Spinal cord (tissue), 10 donors: ENCODE results near the gene SCYGR6. TPM values are rescaled to one million over a fixed set of nuclear protein-coding genes. Genes with fewer than 3 reads are reported as not detected.

Experiments
- DNase-seq, 6 donors: peaks; one replicate each; pipeline versions ENCODE4 v3.0.0 to v3.0.0-alpha.2; 2013 to 2015; ENCODE audit warnings: low spot score in 6 of 6, low read depth in 4 of 6
- H3K27ac ChIP-seq: one replicate; pipeline ENCODE4 v1.5.1; 2013; ENCODE audit warnings: low read depth, low read length, control low read depth
- H3K27me3 ChIP-seq: one replicate; pipeline ENCODE4 v1.6.1; 2013; ENCODE audit warnings: low read length; ENCODE audit not compliant: control insufficient read depth, insufficient read depth
- H3K36me3 ChIP-seq: one replicate; pipeline ENCODE4 v1.6.1; 2013; ENCODE audit warnings: low read length; ENCODE audit not compliant: control insufficient read depth, insufficient read depth
- H3K4me1 ChIP-seq: one replicate; pipeline ENCODE4 v1.6.1; 2013; ENCODE audit warnings: low read length; ENCODE audit not compliant: control insufficient read depth, insufficient read depth
- H3K4me3 ChIP-seq: one replicate; pipeline ENCODE4 v1.5.1; 2013; ENCODE audit warnings: low read depth, low read length, control low read depth
- H3K9me3 ChIP-seq: one replicate; pipeline ENCODE4 v1.6.1; 2013; ENCODE audit warnings: low read length; ENCODE audit not compliant: control insufficient read depth, insufficient read depth
- WGBS: methylation state at CpG from one replicate; pipeline ENCODE4 v1.1.5; 2013; ENCODE audit warnings: missing lambda C conversion rate; ENCODE audit not compliant: insufficient coverage; 5-methylcytosine and 5-hydroxymethylcytosine counted together
- polyA plus RNA-seq, 2 donors: library from polyadenylated mRNA; unstranded; fragments of 120-200 nt; gene quantifications; one replicate each; pipeline ENCODE4 v1.2.1, GENCODE V29; 2013; ENCODE audit not compliant: insufficient read length in 2 of 2
- total RNA-seq, 2 donors: library from RNA; depleted of rRNA in 1 of 2; stranded (reverse); fragments of 120-200 nt in 1 of 2; fragments of >200 nt in 1 of 2; gene quantifications; one replicate each; pipeline versions ENCODE4 v1.2.3 to v1.2.4, GENCODE V29; 2013 to 2014
- donor health status: healthy.

Gene SCYGR6
- total and polyA plus RNA-seq, 4 donors = not detected

DNA sequence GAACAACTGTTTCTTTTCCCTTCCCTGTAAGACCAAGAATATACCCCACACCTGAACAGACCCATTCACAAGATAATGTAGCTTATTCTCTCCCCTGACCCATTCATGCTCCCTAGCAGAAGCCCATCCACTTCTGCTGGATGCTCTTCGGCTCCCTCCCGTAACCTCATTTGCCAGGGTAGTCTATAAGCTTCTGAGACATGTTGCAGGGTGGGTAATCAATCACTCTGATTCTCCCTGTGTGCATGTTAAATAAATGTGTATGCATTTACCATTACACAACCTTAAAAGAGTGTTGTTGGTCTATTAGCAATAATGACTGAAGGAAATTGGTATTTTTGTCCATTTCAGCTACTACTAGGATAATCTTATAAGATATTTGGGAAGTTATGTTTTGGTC, 8.1 kb downstream of the SCYGR6 start:
- no peak for DNase-seq
- Histone ChIP-seq H3K4me3 (no peak overlapping the region), H3K27me3 (no peaks in the 10 kb centered on the region), H3K27ac (no peak overlapping the region), H3K4me1 (peaks cover 18% of the 10 kb centered on the region), H3K9me3 (no peaks in the 10 kb centered on the region), H3K36me3 (no peaks in the 10 kb centered on the region)
- no CpG with 5 or more reads among the region's 2 CpGs for WGBS

- no peaks in the 10 kb centered on the region for H3K36me3 ChIP-seq
- H3K4me1 ChIP-seq = peaks cover 14% of the 10 kb centered on the region
- H3K4me3 ChIP-seq = no peak overlapping the region
- WGBS = no CpG with 5 or more reads among the region's 1 CpG
- no peak overlapping the region for H3K27ac ChIP-seq
- no peaks in the 10 kb centered on the region for H3K27me3 ChIP-seq
- no peak for DNase-seq
- H3K9me3 ChIP-seq = no peaks in the 10 kb centered on the region
Measured at GRCh38 chr2:227713291-227713690, 11.3 kb downstream of the SCYGR6 start.

- Histone ChIP-seq H3K36me3 (no peaks in the 10 kb centered on the region), H3K4me3 (no peak overlapping the region), H3K27me3 (no peaks in the 10 kb centered on the region), H3K27ac (no peak overlapping the region), H3K9me3 (no peaks in the 10 kb centered on the region), H3K4me1 (no peaks in the 10 kb centered on the region)
- no peak for DNase-seq
- WGBS = 96% methylated on average over 5 of the region's 7 CpGs
Measured at GRCh38 chr2:227710986-227711385, 13.6 kb downstream of the SCYGR6 start.

DNA sequence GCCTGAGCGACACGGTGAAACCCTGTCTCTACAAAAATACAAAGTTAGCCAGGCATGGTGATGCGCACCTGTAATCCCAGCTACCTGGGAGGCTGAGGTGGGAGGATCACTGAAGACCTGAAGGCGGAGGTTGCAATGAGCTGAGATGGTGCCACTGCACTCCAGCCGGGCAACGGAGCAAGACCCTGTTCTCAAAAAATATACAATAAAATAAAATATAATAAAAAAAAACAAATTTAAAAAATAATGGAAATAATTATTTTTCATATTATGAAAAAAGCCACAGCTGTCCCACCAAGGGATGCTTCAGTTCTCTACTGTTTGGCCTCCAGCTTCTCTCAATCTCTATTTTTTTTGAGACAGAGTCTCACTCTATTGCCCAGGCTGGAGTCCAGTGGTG, 17.2 kb downstream of the SCYGR6 start:
- no peak for DNase-seq
- no peaks in the 10 kb centered on the region for H3K4me1 ChIP-seq
- no peaks in the 10 kb centered on the region for H3K9me3 ChIP-seq
- no peak overlapping the region for H3K4me3 ChIP-seq
- no peak overlapping the region for H3K27ac ChIP-seq
- 100% methylated on average over 3 of the region's 6 CpGs for WGBS
- H3K27me3 ChIP-seq = no peaks in the 10 kb centered on the region
- H3K36me3 ChIP-seq = no peaks in the 10 kb centered on the region

DNA sequence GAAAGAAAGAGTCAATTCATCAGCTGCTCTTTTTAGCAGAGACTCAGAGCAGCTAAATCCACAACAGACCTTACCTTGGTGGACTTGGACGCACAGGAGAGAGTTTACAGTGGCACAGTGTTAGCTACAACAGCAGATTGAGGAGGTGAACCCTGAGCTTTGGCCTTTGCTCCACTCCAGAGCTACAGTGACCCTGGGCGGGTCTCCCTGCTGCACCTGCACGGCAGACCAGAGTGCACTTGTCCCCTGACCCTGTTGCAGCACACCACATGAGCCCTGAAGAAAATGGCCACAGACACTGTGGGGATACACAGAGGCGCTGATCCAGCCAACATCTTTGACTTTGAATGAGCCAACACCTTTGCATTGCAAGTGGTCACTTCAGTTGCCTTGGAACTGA, 17.7 kb downstream of the SCYGR6 start:
- no peak for DNase-seq
- Histone ChIP-seq H3K27me3 (no peaks in the 10 kb centered on the region), H3K9me3 (no peaks in the 10 kb centered on the region), H3K27ac (no peak overlapping the region), H3K36me3 (no peaks in the 10 kb centered on the region), H3K4me1 (no peaks in the 10 kb centered on the region), H3K4me3 (no peak overlapping the region)
- WGBS = 98% methylated on average over 4 of the region's 4 CpGs

GRCh38 chr2:227703961-227704360, 20.6 kb downstream of the SCYGR6 start:
- no peaks in the 10 kb centered on the region for H3K27me3 ChIP-seq
- H3K4me1 ChIP-seq = no peaks in the 10 kb centered on the region
- no peak for DNase-seq
- peaks cover 3% of the 10 kb centered on the region for H3K36me3 ChIP-seq
- 100% methylated on average over 1 of the region's 3 CpGs for WGBS
- no peak overlapping the region for H3K27ac ChIP-seq
- no peaks in the 10 kb centered on the region for H3K9me3 ChIP-seq
- H3K4me3 ChIP-seq = no peak overlapping the region

DNA sequence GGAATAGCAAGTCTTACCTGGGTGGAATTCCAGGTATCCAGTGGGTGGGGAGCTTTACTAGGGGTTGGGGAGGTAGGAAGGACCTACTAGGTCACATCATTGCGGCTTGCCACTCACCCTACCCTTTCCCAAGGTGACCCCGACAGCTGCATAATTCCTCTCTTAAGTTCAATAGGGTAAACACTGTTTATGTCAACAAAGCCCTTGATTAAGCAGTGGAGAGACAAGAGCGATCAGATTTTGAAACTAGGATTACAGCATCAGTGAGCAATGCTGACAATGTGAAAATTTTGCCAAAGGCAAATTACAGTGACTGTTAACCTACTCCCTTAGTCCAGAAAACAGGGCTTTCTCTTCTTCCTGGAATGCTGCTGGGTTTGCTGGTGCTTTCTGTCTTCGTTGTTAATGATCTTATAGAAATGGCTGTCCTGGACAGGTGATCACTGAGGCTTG, 21.3 kb downstream of the SCYGR6 start:
- 80% methylated on average over 1 of the region's 4 CpGs for WGBS
- no peak for DNase-seq

DNA sequence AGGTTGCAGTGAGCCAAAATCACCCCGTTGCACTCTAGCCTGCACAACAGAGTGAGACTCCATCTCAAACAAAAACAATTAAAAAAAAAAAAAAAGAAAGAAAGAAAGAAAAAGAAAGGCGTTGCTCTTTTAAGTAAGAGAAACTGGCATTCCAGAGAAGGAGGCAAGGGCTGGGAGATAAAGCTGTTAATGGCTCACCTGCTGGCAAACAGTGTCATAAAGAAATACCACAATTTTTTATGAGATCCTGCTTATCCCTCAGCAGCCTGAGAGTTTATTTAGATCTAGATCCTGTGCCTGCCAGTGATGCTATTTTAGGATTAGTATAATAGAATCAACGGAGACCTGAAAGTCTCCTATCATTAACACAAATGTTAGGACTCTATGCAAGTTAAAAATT, 23.0 kb downstream of the SCYGR6 start:
- no peaks in the 10 kb centered on the region for H3K9me3 ChIP-seq
- WGBS = no CpG with 5 or more reads among the region's 3 CpGs
- H3K27ac ChIP-seq = no peak overlapping the region
- no peaks in the 10 kb centered on the region for H3K27me3 ChIP-seq
- no peaks in the 10 kb centered on the region for H3K4me1 ChIP-seq
- H3K36me3 ChIP-seq = peaks cover 3% of the 10 kb centered on the region
- DNase-seq = no peak
- H3K4me3 ChIP-seq = no peak overlapping the region

More for the DNA sequence above, 21.3 kb downstream of the SCYGR6 start:
- Histone ChIP-seq H3K4me1 (no peaks in the 10 kb centered on the region), H3K36me3 (peaks cover 3% of the 10 kb centered on the region), H3K27me3 (no peaks in the 10 kb centered on the region), H3K27ac (no peak overlapping the region), H3K9me3 (no peaks in the 10 kb centered on the region), H3K4me3 (no peak overlapping the region)

- WGBS = no CpG with 5 or more reads among the region's 2 CpGs
- Histone ChIP-seq H3K4me3 (no peak overlapping the region), H3K27ac (no peak overlapping the region), H3K27me3 (no peaks in the 10 kb centered on the region), H3K9me3 (no peaks in the 10 kb centered on the region), H3K36me3 (peaks cover 3% of the 10 kb centered on the region), H3K4me1 (no peaks in the 10 kb centered on the region)
- no peak for DNase-seq
Measured at GRCh38 chr2:227696990-227697679, 27.4 kb downstream of the SCYGR6 start.

DNA sequence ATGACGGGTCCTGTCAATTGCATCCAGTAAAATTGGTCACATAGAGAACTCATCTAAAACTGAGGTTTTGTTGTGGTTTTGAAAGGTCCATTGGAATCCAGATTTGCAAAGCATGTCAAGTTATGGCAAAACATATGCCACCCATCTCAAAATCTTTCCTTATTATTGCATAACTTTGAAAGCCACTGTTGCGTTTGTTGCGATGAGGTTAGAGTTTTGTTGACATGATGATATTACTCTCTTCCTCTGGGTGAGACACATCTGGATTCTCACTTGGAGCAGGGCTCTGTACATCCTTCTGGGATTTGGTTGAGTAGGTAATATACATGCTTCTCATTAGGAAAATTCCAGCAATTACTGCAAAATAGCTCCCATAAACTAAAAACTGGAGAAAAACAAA, 37.4 kb downstream of the SCYGR6 start:
- Histone ChIP-seq H3K4me1 (no peaks in the 10 kb centered on the region), H3K27ac (no peak overlapping the region), H3K27me3 (no peaks in the 10 kb centered on the region), H3K9me3 (no peaks in the 10 kb centered on the region), H3K36me3 (no peaks in the 10 kb centered on the region), H3K4me3 (no peak overlapping the region)
- DNase-seq = no peak
- no CpG with 5 or more reads among the region's 3 CpGs for WGBS
